ENCODE data around the gene BCL7C.

DNA sequence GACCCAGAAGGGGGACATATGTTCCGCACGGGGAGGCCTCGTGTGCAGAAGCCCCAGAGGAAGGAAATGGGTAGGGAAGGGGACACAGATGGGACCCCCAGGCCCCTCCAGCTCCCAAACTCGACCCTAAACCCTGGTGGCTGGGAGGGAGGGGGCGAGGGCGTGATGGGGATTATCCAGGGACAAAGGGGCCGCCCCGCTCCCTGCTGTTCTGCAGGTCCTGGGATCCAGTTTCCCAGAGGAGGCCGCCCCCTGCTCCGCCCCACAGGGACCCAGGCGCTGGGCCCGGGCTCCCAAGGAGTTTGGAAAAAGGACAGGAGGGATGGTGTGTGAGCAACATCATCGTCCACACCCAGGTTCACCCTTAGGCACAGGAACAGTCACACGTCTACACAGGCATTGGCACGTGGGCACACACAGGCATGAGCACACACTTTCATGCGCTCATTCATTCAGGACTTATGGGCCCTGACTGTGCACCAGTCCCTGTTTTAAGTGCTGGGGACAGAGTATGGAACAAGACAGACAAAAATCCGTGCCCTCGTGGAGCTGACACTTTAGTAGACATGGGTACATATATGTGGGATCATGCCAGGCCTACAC, 16.7 kb upstream of the BCL7C start:
- no peak for TF ChIP-seq PAX8 (IDR thresholded peaks at IDR 0.05)
- TF ChIP-seq SP1 (IDR thresholded peaks at IDR 0.05; ENCODE audit: low read depth, low read length) = no peak
- TF ChIP-seq POLR2AphosphoS5 (IDR thresholded peaks at IDR 0.05; ENCODE audit: low read length) = no peak
- TF ChIP-seq CTCF (IDR thresholded peaks at IDR 0.05 in 2 of 3, conservative IDR thresholded peaks at IDR 0.05 in 1 of 3; ENCODE audit: control insufficient read depth in 2 of 3, extremely low read depth in 1 of 3, insufficient read depth in 1 of 3, low read depth in 3 of 3, low read length in 3 of 3) = no peak
- no peak for TF ChIP-seq FOXM1 (IDR thresholded peaks at IDR 0.05; ENCODE audit: low read depth, low read length)
- no peak for TF ChIP-seq JUND (IDR thresholded peaks at IDR 0.05; ENCODE audit: low read depth, low read length)
- TF ChIP-seq RBBP5 (conservative IDR thresholded peaks at IDR 0.05) = no peak
- no peak for TF ChIP-seq TARDBP (IDR thresholded peaks at IDR 0.05; ENCODE audit: borderline replicate concordance)
- no peak for TF ChIP-seq ESRRA (IDR thresholded peaks at IDR 0.05; ENCODE audit: low read length)
- no peak for TF ChIP-seq POLR2A (IDR thresholded peaks at IDR 0.05; ENCODE audit: low read depth, low read length)
- no peak for TF ChIP-seq EP300 (IDR thresholded peaks at IDR 0.05; ENCODE audit: borderline replicate concordance in 1 of 2, control insufficient read depth in 1 of 2, low read depth in 2 of 2, low read length in 2 of 2)
- TF ChIP-seq EZH2 (IDR thresholded peaks at IDR 0.05; ENCODE audit: borderline replicate concordance, control insufficient read depth, low read depth, low read length) = no peak
- TF ChIP-seq SRF (IDR thresholded peaks at IDR 0.05; ENCODE audit: low read depth in 2 of 2, low read length in 2 of 2) = no peak
- TF ChIP-seq NR2F1 (conservative IDR thresholded peaks at IDR 0.05) = no peak

Data from GM12878 (cell line).